ENCODE measurements around the gene BCL6B. TPM values are rescaled to one million over a fixed set of nuclear protein-coding genes. Genes with fewer than 3 reads are reported as not detected.

The BCL6B gene
- total and polyA plus RNA-seq, 10 of the 15 experiments (the other 5 are each of a cell fraction or from before 2014, with no cell fraction given): 0.06 to 0.85 (median 0.11) TPM; not detected in 1

- Histone ChIP-seq H3K4me3 (peak overlapping the region; percentile 48; the same call in 1 of the 2 replicates), H3K9ac (ENCODE audit: control insufficient read depth, insufficient read depth, low read length) (peak overlapping the region; percentile 58; the same call in 1 of the 2 replicates)
- POLR2A ChIA-PET: interaction anchor here (0.5 to 0.6 kb wide), 2 partner anchors 22 to 132 kb away, joined by 4 read pairs; no protein-coding TSS in a partner anchor
Measured at GRCh38 chr17:7041607-7042500, 19.0 kb downstream of the BCL6B start.

More at GRCh38 chr17:7041607-7042500, 19.0 kb downstream of the BCL6B start:
- TF ChIP-seq EGR1 (IDR thresholded peaks at IDR 0.05; ENCODE audit: borderline replicate concordance in 1 of 2, low read depth in 2 of 2, low read length in 2 of 2) (peak in 1 of 2 experiments; percentile 67; a peak in 2 of 3 replicates), RUNX3 (IDR thresholded peaks at IDR 0.05; ENCODE audit: low read length) (peak; percentile 32), WRNIP1 (IDR thresholded peaks at IDR 0.05; ENCODE audit: borderline replicate concordance, low read depth, low read length) (no peak), PAX5 (IDR thresholded peaks at IDR 0.05; ENCODE audit: borderline replicate concordance, low read depth, low read length) (peak; percentile 89), MYC (IDR thresholded peaks at IDR 0.05; ENCODE audit: insufficient read depth, insufficient read length, insufficient replicate concordance, low read length, severe bottlenecking) (no peak)
- peak overlapping the region; percentile 69 for H2AFZ ChIP-seq (ENCODE audit: control insufficient read depth, low read depth, low read length)
- FAIRE-seq (no peak), DNase-seq (ENCODE audit: low read depth, low spot score) (no peak), ATAC-seq (no peak)
- RAD21 ChIA-PET (ENCODE audit: unreplicated experiment): interaction anchor here (0.8 to 1.6 kb wide), 2 partner anchors 91 to 95 kb away, joined by 3 to 4 read pairs; no protein-coding TSS in a partner anchor
- CTCF ChIA-PET: interaction anchor here (0.7 to 21.9 kb wide), 3 partner anchors 20 to 792 kb away, joined by 3 to 590 read pairs (median 5); partner anchors contain the start of gene KDM6B
- BruUV-seq (replicated peaks): no TSS peak
- peak overlapping the region; percentile 82 for H3K4me2 ChIP-seq (ENCODE audit: control insufficient read depth, insufficient read depth)
- H3K4me1 ChIP-seq (ENCODE audit: control insufficient read depth, insufficient read depth, low read length): peaks cover 28% of the 10 kb centered on the region
- H3K27ac ChIP-seq (ENCODE audit: control insufficient read depth, insufficient read depth): no peak overlapping the region
- H3K9me3 ChIP-seq (replicated peaks; ENCODE audit: control insufficient read depth, insufficient read depth, low read length): no peaks in the 10 kb centered on the region
- intact Hi-C loops (cut with micrococcal nuclease; ENCODE audit: unreplicated experiment) (loop anchor here (10.0 kb wide), 1 partner anchor 393 kb away; the partner anchor contains the start of genes FGF11 and TMEM102), in situ Hi-C loops (cut with MboI) (loop anchor here (5.0 to 25.0 kb wide), 2 partner anchors 255 to 520 kb away; partner anchors contain the start of genes SENP3 and TNFSF13)
- peaks cover under 1% of the 10 kb centered on the region for H3K79me2 ChIP-seq (ENCODE audit: control insufficient read depth, insufficient read depth, low read length)
- H3K36me3 ChIP-seq (ENCODE audit: control insufficient read depth in 2 of 2, insufficient read depth in 2 of 2, low read length in 1 of 2): no peaks in the 10 kb centered on the region; a peak in 1 of 4 replicates
- SMC1A ChIA-PET (ENCODE audit: uncharacterized antibody, unreplicated experiment): interaction anchor here (0.7 kb wide), 2 partner anchors 20 to 90 kb away, joined by 3 read pairs; no protein-coding TSS in a partner anchor
- 20% methylated on average over 41 of the region's 43 CpGs for WGBS (ENCODE audit: insufficient coverage, insufficient replicate concordance, low lambda C conversion rate, missing lambda C conversion rate)
- H4K20me1 ChIP-seq (ENCODE audit: control insufficient read depth, insufficient read depth): no peaks in the 10 kb centered on the region
- H3K27me3 ChIP-seq (replicated peaks in 1 of 2; ENCODE audit: control insufficient read depth in 2 of 2, insufficient read depth in 2 of 2, low read length in 1 of 2): peaks cover 0 to 2% of the 10 kb centered on the region in 2 experiments; a peak in 2 of 4 replicates

Data from GM12878 (cell line).